GM06990 (cell line): ENCODE data around the gene MDFIC.

Experiments used
- DNase-seq: peaks from one replicate; pipeline ENCODE4 v3.0.0-alpha.2; 2011; ENCODE audit not compliant: insufficient read length; ENCODE audit errors: extremely low read depth
- H3K27me3 ChIP-seq: replicated peaks from 2 replicates; pipeline ENCODE4 v1.6.0; 2011; ENCODE audit warnings: low read length; ENCODE audit not compliant: control insufficient read depth, insufficient read depth
- H3K36me3 ChIP-seq: 2 replicates; pipeline ENCODE4 v1.5.1; 2011; ENCODE audit warnings: low read length; ENCODE audit not compliant: control insufficient read depth, insufficient read depth
- H3K4me3 ChIP-seq: replicated peaks from 2 replicates; pipeline ENCODE4 v1.5.1; 2011; ENCODE audit warnings: low read depth, mild to moderate bottlenecking, control low read depth, low read length
- TF ChIP-seq, protein P1 (sequence below): IDR thresholded peaks from 2 replicates; pipeline ENCODE4 v1.5.1; 2011; ENCODE audit warnings: low read length, control low read depth, mild to moderate bottlenecking, inconsistent platforms; ENCODE audit not compliant: insufficient read depth, poor library complexity, severe bottlenecking

Gene MDFIC

DNA sequence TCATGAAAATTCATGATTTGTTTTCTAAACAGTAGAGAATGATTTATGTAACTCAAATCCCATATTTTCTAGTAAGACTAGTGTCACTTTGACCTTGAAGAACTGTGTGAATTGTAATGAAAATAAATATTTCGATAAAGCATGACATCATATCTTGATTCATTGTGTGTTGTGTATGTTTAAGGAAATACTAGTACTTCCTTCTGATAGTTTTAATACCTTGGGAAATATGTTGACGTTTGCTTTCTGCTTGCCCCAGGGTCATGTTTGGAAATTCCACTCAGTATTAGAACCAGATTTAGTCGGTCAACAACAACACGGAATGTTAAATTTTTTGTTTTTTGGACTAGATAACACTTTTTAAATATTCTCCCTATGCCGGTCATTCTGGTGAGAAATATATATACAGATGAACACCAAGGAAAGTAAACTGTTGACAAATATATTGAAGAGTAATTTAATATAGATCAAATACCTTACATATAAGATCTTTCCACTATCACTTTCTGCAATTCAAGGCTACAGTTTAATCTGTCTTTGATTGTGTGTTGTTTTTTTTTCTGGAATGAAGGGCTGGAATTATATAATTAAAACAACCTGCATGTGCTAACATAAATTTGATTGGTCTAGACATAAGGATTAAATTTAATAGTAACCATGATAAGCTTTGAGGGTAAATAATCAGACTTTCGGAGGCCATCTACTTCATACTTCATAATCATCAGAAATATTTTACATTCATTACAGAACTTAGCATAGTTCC lies 126.2 kb downstream of the MDFIC start:
- H3K36me3 ChIP-seq, result no peaks in the 10 kb centered on the region
- H3K4me3 ChIP-seq, result no peak overlapping the region
- H3K27me3 ChIP-seq, result no peaks in the 10 kb centered on the region
- no peak for DNase-seq
- TF ChIP-seq, protein P1, sequence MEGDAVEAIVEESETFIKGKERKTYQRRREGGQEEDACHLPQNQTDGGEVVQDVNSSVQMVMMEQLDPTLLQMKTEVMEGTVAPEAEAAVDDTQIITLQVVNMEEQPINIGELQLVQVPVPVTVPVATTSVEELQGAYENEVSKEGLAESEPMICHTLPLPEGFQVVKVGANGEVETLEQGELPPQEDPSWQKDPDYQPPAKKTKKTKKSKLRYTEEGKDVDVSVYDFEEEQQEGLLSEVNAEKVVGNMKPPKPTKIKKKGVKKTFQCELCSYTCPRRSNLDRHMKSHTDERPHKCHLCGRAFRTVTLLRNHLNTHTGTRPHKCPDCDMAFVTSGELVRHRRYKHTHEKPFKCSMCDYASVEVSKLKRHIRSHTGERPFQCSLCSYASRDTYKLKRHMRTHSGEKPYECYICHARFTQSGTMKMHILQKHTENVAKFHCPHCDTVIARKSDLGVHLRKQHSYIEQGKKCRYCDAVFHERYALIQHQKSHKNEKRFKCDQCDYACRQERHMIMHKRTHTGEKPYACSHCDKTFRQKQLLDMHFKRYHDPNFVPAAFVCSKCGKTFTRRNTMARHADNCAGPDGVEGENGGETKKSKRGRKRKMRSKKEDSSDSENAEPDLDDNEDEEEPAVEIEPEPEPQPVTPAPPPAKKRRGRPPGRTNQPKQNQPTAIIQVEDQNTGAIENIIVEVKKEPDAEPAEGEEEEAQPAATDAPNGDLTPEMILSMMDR, result no peak

DNA sequence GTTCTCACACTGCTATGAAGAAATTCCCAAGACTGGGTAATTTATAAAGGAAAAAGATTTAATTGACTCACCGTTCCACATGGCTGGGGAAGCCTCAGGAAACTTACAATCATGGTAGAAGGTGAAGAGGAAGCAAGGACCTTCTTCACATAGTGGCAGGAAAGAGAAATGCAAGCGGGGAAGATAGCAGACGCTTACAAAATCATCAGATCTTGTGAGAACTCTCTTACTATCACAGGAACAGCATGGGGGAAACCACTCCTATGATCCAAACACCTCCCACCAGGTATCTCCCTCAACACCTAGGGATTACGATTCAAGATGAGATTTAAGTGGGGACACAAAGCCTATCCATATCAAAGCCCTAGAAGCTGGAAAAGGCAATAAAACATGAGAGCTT lies 130.8 kb downstream of the MDFIC start:
- DNase-seq, result no peak
- TF ChIP-seq, protein P1, result no peak
- Histone ChIP-seq H3K36me3 (no peaks in the 10 kb centered on the region), H3K27me3 (no peaks in the 10 kb centered on the region), H3K4me3 (no peak overlapping the region)

DNA sequence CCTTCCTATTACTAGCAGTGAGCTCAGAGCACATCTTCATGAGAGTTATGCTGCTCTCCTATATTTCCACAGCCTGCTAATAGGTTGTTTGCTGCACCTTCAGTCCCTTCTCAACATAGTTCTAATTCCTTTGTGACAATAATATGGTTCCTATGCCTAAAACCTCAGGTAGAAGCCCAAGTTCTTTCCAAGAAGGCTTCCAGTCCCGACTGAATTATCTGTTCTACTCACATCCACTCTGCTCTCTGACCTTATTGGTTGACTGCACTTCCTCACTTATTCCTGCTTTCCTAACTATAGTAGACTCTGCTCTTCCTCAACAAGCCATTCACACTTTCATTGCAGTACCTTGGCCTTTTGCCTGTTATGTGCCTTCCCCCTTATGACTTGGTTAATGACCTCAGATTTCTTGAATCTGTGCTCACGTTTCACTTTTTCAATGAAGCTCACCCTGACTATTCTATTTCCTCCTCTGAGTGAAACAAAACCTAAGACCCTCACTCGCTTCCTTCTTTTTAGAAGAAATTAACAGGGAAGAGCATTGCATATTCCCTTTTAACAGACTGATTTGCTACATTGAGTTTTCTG lies 132.7 kb downstream of the MDFIC start:
- TF ChIP-seq, protein P1, result no peak
- no peak overlapping the region for H3K4me3 ChIP-seq
- DNase-seq, result no peak

DNA sequence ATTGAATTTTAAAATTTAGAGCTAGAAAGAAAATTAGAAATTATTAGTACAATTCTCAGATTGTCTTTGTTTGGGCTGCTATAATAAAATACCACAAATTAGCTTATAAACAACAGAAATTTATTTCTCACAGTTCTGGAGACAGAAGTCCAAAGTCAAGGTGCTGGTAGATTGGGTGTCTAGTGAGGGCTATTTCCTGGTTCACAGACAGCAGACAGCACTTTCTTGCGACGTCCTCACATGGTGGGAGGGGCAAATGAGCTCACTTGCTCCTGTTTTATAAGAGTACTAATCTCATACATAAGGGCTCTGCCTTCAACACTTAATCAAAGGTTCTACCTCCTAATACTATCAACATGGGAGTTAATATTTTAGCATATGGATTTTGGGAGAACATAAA lies 134.1 kb downstream of the MDFIC start:
- Histone ChIP-seq H3K4me3 (no peak overlapping the region), H3K27me3 (no peaks in the 10 kb centered on the region), H3K36me3 (no peaks in the 10 kb centered on the region)
- DNase-seq, result no peak
- TF ChIP-seq, protein P1, result no peak

More for the DNA sequence above, 132.7 kb downstream of the MDFIC start:
- Histone ChIP-seq H3K27me3 (no peaks in the 10 kb centered on the region), H3K36me3 (no peaks in the 10 kb centered on the region)

DNA sequence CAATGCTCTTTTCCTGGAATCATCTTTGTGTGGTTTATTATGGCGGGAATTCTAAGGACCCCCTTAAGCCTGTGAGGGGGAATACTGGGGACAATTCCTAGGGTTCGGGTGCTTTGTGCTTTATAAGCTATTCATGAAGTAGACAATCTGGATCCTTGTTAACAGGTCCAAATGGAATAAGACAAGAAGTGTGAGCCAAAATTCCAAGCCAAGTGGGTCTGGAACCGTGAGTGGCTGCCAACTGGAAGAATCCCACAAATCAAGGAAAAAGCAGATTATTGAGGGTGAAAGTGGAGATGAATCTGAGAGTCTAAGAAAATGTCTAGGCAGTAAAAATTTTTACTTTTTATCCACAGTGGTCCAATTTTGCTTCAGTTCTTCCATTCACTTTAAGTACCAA lies 136.8 kb downstream of the MDFIC start:
- no peak for DNase-seq
- TF ChIP-seq, protein P1, result no peak
- H3K27me3 ChIP-seq, result no peaks in the 10 kb centered on the region
- no peaks in the 10 kb centered on the region for H3K36me3 ChIP-seq
- no peak overlapping the region for H3K4me3 ChIP-seq
